GM18526 (cell line): ENCODE results near the gene NXPH1.

Experiments used
- POLR2A ChIP-seq: IDR thresholded peaks from 3 replicates; pipeline ENCODE4 v1.6.1; 2011; ENCODE audit not compliant: insufficient read length; ENCODE audit errors: extremely low read depth

Gene NXPH1

DNA sequence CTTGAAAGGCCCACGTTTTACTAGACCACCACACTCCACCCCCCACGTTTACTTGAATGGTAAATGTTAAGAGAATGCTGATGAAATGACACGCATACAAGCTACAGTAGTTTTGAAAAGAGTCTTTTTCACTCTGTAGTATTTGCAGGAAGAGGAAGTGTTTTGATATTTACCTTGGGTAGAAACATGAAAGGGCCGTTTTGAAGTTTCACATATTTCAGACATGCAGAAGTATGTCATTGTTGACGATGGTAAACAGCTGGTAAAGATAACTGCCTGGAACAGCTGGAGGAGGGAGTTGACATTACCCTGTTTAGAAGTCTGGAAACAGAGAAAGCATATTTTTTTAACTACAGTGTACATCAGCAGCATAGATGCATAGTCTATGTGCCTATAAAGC lies 160.7 kb downstream of the NXPH1 start:
- TF ChIP-seq POLR2A: no peak

DNA sequence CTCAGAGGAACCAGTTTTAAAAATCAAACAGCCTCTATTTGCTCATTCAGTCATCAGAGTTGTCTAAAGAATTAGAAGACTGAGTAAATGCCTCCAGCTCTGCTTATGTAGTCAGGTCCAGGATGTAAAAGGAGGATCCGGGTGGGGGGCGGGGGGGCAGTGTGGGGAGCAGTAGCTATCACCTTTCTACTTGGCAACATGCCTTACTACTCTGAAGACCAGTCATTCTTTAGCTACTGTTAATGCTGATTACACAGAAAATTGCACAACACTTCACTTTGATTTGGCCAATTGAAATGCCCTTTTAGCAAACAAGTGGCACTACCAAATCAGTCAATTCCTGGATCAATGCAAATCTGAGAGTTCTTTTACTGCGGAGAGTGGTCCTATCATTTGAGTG lies 164.2 kb downstream of the NXPH1 start:
- TF ChIP-seq POLR2A: no peak

DNA sequence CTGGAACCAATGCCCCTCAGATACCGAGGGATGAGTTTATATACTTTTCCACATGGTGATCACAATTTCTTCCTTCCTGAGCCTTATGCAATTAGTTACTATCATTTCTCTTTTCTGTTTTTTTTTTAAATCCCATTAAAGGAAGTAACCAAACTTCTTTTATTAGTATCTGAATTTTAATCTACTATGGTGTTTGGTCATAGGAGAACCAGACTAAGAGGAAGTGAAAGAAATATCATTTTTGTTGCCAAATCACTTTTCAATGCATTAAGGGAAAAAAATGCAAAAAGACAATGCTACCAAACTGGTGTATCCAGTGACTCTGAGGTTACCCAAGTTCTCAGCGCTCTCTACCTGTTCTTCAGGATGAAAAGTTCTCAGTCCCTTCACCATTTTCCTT lies 167.7 kb downstream of the NXPH1 start:
- TF ChIP-seq POLR2A: no peak

DNA sequence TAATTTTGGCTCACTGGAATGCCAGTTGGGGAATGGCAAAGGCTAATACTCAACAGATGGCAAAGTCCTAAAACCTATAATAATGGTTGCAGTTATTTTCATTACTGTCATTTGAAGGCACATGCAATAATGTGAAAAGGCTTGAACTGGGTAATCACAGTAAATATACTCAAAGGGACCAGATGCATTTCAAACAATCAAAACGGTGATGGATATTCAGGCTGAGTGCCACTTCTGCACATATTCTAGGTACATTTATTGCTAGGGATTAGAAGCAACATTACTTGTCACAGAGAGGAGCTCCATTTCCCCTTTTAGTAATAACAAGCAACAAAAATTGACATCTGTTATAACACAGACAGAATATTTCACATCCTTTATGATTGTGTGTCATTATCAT lies 171.8 kb downstream of the NXPH1 start:
- no peak for TF ChIP-seq POLR2A

DNA sequence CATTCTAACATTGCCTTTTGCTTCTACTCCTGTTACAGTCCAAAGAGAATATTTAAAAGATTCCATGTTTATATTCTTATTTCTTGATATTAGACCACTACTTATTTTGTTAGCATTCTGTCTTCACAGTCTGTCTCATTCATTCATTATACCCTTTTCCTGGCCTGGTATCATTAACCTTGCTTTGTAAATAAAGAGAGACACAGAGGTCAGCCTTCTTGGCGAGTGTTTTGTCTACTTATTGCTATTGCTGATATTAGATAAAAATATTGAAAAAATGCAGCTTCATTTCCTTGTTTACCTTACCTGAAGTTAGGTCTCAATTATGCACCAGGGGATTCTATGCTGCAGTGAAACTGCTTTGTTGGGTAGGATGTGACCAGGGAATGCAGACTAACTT lies 179.2 kb downstream of the NXPH1 start:
- TF ChIP-seq POLR2A: no peak

DNA sequence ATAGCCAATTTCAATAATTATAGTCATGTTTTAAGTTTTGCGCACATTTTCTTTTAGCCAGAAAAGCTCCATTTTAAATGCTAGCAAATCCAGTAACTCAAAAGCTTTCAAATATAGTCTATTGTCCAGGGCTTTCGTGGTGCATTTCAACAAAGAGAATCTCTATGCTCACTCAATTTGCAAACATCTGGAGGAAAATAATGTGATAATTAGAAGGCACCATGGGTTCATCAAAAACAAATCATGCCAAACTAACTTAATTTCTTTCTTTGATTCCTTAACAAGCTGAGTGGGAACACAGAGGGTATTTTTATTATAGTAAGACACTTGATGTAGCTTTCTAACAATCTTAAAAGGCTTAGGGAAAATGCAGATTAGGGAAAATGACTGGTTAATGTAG lies 179.8 kb downstream of the NXPH1 start:
- TF ChIP-seq POLR2A: no peak

DNA sequence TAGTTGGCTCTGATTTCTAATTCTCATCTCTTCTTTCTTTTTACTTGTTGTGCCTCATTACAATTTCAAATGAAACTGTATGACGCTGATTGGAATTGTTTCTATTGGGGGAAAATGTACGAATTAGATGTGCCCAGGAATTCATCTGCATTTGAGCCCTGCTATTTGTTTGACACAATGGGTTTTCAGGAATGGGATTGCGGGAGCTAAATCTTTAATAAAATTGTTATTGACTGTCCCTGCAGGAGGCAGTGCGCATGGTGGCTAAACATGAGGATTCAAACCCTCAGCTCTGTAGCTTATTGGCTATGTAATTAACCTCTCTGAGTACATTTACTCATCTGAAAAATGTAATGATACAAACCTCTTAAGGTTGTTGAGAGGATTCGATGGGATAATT lies 181.6 kb downstream of the NXPH1 start:
- no peak for TF ChIP-seq POLR2A

DNA sequence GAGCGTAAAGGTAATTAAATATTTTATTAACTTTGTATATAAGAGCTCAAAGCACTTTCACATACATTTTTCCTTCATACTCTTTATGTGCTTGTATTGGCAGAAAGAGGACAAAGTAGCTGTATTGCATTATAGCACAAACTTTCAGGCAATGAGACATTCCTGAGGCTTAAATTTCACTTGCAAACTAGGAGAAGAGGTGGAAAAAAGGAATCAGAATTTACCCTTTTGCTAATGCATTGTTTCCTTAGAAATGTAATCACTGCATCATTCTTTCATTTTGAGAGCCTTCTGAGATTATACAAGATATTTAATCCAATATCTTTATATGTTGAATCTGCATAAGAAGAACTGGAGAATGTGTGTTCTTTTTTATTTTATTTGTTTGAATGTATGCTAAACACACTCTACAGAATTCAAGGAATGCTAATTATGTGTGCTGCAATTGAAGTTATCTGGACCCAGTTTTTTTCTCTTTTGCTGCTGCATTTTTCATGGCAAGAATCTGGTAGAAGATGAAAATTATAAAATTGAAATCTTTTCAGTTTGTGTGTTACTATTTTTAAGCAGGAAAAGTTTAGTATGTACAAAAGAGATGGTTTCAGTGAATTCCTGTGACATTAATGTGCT lies 185.1 kb downstream of the NXPH1 start:
- no peak for TF ChIP-seq POLR2A

DNA sequence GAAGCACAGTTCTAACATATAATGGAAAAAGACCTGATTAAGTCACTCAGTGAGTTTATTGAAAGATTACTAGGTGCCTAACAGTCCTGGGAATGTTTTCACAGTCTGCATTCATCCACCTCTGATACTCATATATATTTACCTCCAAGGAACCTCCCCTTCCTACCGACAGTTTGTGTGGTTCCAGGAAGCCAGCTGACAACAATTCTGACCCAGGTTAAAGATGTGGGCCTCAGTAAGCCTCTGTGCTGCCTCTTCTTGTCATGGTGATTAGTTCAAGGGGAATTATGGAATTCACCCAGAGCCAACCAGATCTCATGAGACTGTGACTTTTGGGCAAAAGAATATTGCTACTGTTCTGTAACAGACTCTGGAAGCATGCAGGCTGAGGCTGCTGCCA lies 186.8 kb downstream of the NXPH1 start:
- no peak for TF ChIP-seq POLR2A

DNA sequence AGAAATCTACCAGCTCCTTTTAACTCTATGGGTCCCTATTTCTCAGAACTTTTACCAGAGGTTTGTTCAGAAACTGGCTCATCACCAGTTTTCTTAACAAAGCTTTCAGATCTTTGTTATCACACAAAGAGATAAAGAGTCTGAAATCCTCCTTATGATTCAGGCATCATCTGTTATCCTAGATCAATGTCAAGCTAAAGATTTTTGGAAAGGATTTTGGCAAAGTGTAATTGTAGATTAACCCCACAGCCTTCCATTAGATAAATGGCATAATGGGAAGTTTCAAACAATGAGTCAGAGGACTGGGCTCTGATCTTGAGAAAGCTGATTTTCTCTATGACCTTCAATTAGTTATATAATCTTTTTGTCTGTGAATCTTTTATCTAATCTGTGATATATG lies 192.2 kb downstream of the NXPH1 start:
- TF ChIP-seq POLR2A: no peak

DNA sequence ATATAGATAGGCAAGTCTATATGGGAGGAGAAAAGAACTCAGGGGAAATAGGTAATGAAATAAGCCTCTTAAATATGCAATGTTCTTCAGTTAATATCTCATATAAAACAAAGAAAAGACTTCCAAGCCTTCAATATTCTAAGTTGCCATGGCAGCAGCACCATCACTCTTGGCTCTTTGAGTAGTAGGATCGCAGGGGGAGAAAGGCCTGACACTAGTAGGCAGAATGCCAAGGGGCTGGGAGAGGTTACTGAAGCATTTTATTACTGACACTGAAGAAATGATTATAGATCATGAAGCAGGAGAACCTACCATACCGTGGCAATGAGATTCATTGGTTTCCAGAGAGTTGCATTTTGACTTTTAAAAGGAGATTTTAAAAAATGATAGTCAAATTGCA lies 193.9 kb downstream of the NXPH1 start:
- TF ChIP-seq POLR2A: no peak

DNA sequence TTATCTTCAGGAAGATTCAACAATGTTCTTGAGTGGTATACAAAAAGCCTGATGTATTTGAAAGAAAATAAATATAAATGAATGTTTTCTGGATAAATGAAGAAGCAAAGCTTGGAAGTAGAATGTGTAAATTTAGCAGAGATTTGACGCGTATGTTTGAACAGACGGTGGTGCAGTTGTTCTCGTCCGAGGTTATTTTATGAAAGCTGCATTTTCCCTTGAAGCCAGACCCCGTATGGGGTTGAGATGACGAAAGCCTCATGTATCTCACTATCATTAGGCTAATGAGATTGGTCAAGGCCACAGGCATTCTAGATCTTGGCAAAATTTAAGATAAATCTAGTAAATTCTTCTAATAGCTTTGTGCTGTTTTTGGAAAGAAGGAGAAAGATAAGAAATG lies 195.2 kb downstream of the NXPH1 start:
- TF ChIP-seq POLR2A: no peak

DNA sequence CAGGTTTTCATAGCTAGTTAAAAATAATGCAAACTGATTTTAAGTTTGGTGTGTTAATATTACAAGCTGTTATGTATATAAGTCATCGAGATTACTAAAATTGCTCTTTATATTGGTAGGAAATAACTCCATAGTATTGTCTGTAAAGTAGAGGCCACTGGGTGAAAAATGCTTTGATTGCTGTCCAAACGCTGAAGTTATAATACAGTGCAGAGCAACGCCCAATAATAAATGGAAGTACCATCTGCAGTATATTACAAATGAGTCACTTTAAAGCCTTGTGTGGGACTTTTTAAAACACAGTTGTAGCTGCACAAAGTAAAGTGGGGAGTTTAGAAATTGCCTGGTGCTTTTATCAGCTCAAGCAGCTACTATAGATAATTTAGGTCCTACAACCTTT lies 196.1 kb downstream of the NXPH1 start:
- TF ChIP-seq POLR2A: no peak

DNA sequence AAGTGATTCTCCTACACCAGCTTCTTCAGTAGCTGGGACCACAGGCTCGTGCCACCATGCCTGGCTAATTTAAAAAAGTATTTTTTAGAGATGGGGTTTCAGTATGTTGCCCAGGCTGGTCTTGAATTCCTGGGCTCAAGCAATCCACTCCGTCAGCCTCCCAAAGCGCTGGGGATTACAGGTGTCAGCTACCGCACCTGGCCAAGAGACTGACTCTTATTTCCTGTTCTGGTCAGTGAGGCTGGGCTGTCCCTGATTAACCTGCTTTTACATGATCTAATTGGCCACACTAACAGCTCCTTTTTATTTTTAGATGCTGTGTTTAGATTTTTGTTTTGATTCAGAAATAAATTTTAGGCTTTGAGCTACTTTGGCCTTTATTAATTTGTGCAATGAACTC lies 203.9 kb downstream of the NXPH1 start:
- no peak for TF ChIP-seq POLR2A

DNA sequence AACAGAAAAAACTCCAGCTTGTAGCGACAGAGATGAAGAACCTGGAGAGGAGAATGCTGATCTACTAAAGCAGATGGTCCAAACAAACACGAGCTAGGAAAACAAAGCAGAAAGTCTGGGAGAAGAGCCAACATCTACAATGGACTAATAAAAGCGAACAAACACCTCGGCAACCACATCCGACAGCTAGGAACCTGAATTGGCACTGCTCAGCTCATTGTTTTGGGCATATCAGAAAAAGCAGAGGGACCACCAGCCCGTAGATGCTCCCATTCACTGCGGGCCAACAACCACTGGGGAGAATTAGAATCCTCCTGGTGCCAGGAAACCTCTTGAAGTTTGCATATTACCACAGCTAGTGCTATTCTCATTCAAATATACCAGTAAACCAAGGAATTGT lies 204.7 kb downstream of the NXPH1 start:
- TF ChIP-seq POLR2A: no peak

DNA sequence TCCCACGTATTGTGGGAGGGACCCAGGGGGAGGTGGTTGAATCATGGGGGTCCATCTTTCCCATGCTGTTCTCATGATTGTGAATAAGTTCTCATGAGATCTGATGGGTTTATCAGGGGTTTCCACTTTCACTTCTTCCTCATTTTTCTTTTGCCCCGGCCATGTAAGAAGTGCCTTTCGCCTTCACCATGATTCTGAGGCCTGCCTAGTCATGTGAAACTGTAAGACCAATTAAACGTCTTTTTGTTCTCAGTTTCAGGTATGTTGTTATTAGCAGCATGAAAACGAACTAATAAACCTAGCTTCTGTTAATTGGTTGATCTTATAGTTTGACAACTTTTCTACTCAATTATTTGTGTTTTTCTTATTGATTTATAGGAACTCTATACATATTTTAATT lies 206.3 kb downstream of the NXPH1 start:
- TF ChIP-seq POLR2A: no peak

DNA sequence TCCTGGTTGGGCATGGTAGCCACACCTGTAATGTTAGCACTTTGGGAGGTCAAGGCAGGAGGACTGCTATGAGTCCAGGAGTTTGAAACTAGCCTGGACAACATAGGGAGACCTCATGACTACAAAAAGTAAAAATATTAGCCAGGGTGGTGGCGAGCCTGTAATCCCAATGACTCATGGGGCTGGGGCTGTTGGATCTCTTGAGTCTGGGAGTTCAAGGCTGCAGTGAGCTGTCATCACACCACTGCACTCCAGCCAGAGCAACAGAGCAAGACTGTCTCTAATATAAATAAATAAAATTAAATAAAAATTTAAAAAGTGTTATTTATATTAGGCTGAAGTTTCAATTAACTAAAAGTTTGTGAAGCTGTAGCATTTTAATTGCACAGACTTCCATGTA lies 207.3 kb downstream of the NXPH1 start:
- TF ChIP-seq POLR2A: no peak
